ENCODE results near the gene KCNK1. TPM values are rescaled to one million over a fixed set of nuclear protein-coding genes. Genes with fewer than 3 reads are reported as not detected.

KCNK1 gene
- total and polyA plus RNA-seq, 2 of the 8 experiments (the other 6 are each of a cell fraction or from before 2014, with no cell fraction given), result 11.9 to 16.5 TPM

- TF ChIP-seq YY1 (IDR thresholded peaks at IDR 0.05; ENCODE audit: low read depth, low read length), result no peak
- no peak for TF ChIP-seq GABPA (IDR thresholded peaks at IDR 0.05; ENCODE audit: borderline replicate concordance, insufficient read depth, low read length)
- no peak for TF ChIP-seq BCL11A (IDR thresholded peaks at IDR 0.05; ENCODE audit: low read depth in 2 of 2, low read length in 2 of 2)
Observed at GRCh38 chr1:233606813-233607212, 7.1 kb upstream of the KCNK1 start (continued).

Measured in H1 (cell line).